HepG2 (cell line): ENCODE data around the gene IL22. TPM values are rescaled to one million over a fixed set of nuclear protein-coding genes. Genes with fewer than 3 reads are reported as not detected.

Experiments
- ATAC-seq: fragments of 200-7000 bp; cut with Tn5 transposase; 3 replicates; pipeline ENCODE4 v1.9.1; 2020; ENCODE audit warnings: mild to moderate bottlenecking, moderate library complexity
- BruUV-seq: library from RNA; stranded (reverse); fragments of 400-500 nt; replicated peaks from 2 replicates; lab custom pipeline; 2021; lab: Mats Ljungman, UMichigan
- CTCF ChIA-PET: fragments of 300-600 bp; formaldehyde crosslinking; extraction: SDS; loops from one replicate; lab custom pipeline; 2021; ENCODE audit warnings: low total read pairs, inconsistent platforms, low intra/inter-chr PET ratio; lab: Yijun Ruan, JAX
- POLR2A ChIA-PET: fragments of 350-600 bp; sonication (Branson Sonifier 250); formaldehyde crosslinking; loops from one replicate; lab custom pipeline; 2020; ENCODE audit warnings: antibody characterized with exemption, inconsistent platforms; lab: Yijun Ruan, JAX
- DNase-seq: peaks from one replicate; pipeline ENCODE4 v3.0.0-alpha.2; 2015; ENCODE audit warnings: low spot score
- FAIRE-seq: peaks from 3 replicates; lab custom pipeline; 2011; peaks lifted over from hg19 to GRCh38; lab: Jason Lieb, UNC
- H2AFZ ChIP-seq: one replicate; pipeline ENCODE4 v1.6.1; 2011; ENCODE audit warnings: low read length, inconsistent platforms
- H3K27ac ChIP-seq: fragments of 300-600 bp; 3 replicates; pipeline ENCODE4 v1.8.0; 2011; ENCODE audit warnings: mixed run types, mild to moderate bottlenecking, mixed read lengths, low read length, inconsistent platforms; ENCODE audit not compliant: insufficient read depth; ENCODE audit errors: extremely low read length
- H3K27me3 ChIP-seq, 2 experiments: fragments of 200-600 bp in 1 of 2; 2 replicates in 1 of 2; 3 replicates in 1 of 2; pipeline versions ENCODE4 v1.6.0 to v1.8.0; 2011; ENCODE audit warnings: low read length in 2 of 2, mild to moderate bottlenecking in 2 of 2, moderate library complexity in 2 of 2, inconsistent platforms in 1 of 2; ENCODE audit not compliant: insufficient read depth in 2 of 2, control insufficient read depth in 1 of 2
- H3K36me3 ChIP-seq, 2 experiments: fragments of 200-600 bp in 1 of 2; replicated peaks in 1 of 2; 2 replicates in 1 of 2; 3 replicates in 1 of 2; pipeline versions ENCODE4 v1.5.1 to v1.8.0; 2011; ENCODE audit warnings: low read length in 2 of 2, inconsistent platforms in 1 of 2; ENCODE audit not compliant: insufficient read depth in 2 of 2, control insufficient read depth in 1 of 2
- H3K4me1 ChIP-seq: 2 replicates; pipeline ENCODE4 v1.5.1; 2012; ENCODE audit warnings: low read length, inconsistent platforms; ENCODE audit not compliant: insufficient read depth
- H3K4me2 ChIP-seq: 2 replicates; pipeline ENCODE4 v1.6.0; 2011; ENCODE audit warnings: low read depth, low read length, inconsistent platforms
- H3K4me3 ChIP-seq, 3 experiments: fragments of 200-600 bp in 1 of 3; sonication (generic), shearing (Covaris generic) in 1 of 3; replicated peaks in 1 of 3; 2 replicates each; pipeline ENCODE4 v1.5.1; 2011 to 2016; ENCODE audit warnings: low read length in 3 of 3, inconsistent platforms in 2 of 3, low read depth in 2 of 3, mild to moderate bottlenecking in 2 of 3, control low read depth in 1 of 3, mixed read lengths in 1 of 3; ENCODE audit not compliant: insufficient read depth in 1 of 3
- H3K79me2 ChIP-seq: one replicate; pipeline ENCODE4 v1.6.1; 2011; ENCODE audit warnings: low read length, inconsistent platforms; ENCODE audit not compliant: insufficient read depth
- H3K9ac ChIP-seq: 2 replicates; pipeline ENCODE4 v1.6.0; 2011; ENCODE audit warnings: mild to moderate bottlenecking, low read depth, low read length, inconsistent platforms; ENCODE audit not compliant: insufficient read depth
- H3K9me3 ChIP-seq: 2 replicates; pipeline ENCODE4 v1.5.1; 2012; ENCODE audit warnings: mild to moderate bottlenecking, low read length
- H4K20me1 ChIP-seq: 2 replicates; pipeline ENCODE4 v1.6.0; 2011; ENCODE audit warnings: inconsistent platforms, mild to moderate bottlenecking, low read length, moderate library complexity; ENCODE audit not compliant: insufficient read depth
- CENPBD1 ChIP-seq: sonication (generic); formaldehyde crosslinking; IDR thresholded peaks from 2 replicates; pipeline ENCODE4 v1.8.0; 2022; ENCODE audit warnings: missing genetic modification reagents, low read depth, mild to moderate bottlenecking, borderline replicate concordance
- CSRNP1 ChIP-seq: sonication (generic); formaldehyde crosslinking; IDR thresholded peaks from 2 replicates; pipeline ENCODE4 v1.8.1; 2023; ENCODE audit warnings: mild to moderate bottlenecking, missing genetic modification reagents
- HBP1 ChIP-seq: IDR thresholded peaks from 2 replicates; pipeline ENCODE4 v1.6.1; 2016; ENCODE audit warnings: low read depth, control low read depth
- KLF11 ChIP-seq: IDR thresholded peaks from 2 replicates; pipeline ENCODE4 v1.6.1; 2016; ENCODE audit warnings: missing compliant biosample characterization
- PCBP1 ChIP-seq: fragments of 200-400 bp; formaldehyde crosslinking; IDR thresholded peaks from 2 replicates; pipeline ENCODE4 v1.6.1; 2017; ENCODE audit warnings: mild to moderate bottlenecking, low read depth, low read length, borderline replicate concordance
- RBM22 ChIP-seq: fragments of 200-400 bp; formaldehyde crosslinking; optimal IDR thresholded peaks from 2 replicates; pipeline ENCODE3; 2017; ENCODE audit warnings: mild to moderate bottlenecking, low read length, moderate library complexity
- SMYD3 ChIP-seq: sonication (generic); formaldehyde crosslinking; IDR thresholded peaks from 2 replicates; pipeline ENCODE4 v1.8.1; 2023; ENCODE audit warnings: mild to moderate bottlenecking, missing genetic modification reagents
- TBX3 ChIP-seq: fragments of 450-650 bp; IDR thresholded peaks from 2 replicates; pipeline ENCODE4 v1.6.1; 2017; ENCODE audit warnings: antibody characterized with exemption, mild to moderate bottlenecking, inconsistent platforms, borderline replicate concordance
- ZBTB25 ChIP-seq: IDR thresholded peaks from 2 replicates; pipeline ENCODE4 v1.6.1; 2018; ENCODE audit warnings: missing genetic modification reagents
- ZBTB3 ChIP-seq: sonication (generic); formaldehyde crosslinking; IDR thresholded peaks from 2 replicates; pipeline ENCODE4 v1.4.0; 2020; ENCODE audit warnings: low read depth, mild to moderate bottlenecking, moderate library complexity, missing genetic modification reagents, borderline replicate concordance
- ZBTB7B ChIP-seq: sonication (generic); formaldehyde crosslinking; IDR thresholded peaks from 2 replicates; pipeline ENCODE4 v1.4.0; 2020; ENCODE audit warnings: missing genetic modification reagents
- ZFP36L2 ChIP-seq: sonication (generic); formaldehyde crosslinking; IDR thresholded peaks from 2 replicates; pipeline ENCODE4 v1.4.0; 2020; ENCODE audit warnings: missing genetic modification reagents
- ZFX ChIP-seq: sonication (generic); formaldehyde crosslinking; IDR thresholded peaks from 2 replicates; pipeline ENCODE4 v1.4.0; 2020; ENCODE audit warnings: mild to moderate bottlenecking, low read depth, missing genetic modification reagents, moderate library complexity
- ZNF296 ChIP-seq: sonication (generic); formaldehyde crosslinking; conservative IDR thresholded peaks from 2 replicates; pipeline ENCODE4 v1.5.0; 2020; ENCODE audit warnings: mild to moderate bottlenecking, missing genetic modification reagents
- ZNF75D ChIP-seq: sonication (generic); formaldehyde crosslinking; IDR thresholded peaks from 2 replicates; pipeline ENCODE4 v1.8.1; 2023; ENCODE audit warnings: missing genetic modification reagents, mild to moderate bottlenecking, borderline replicate concordance
- ZUFSP ChIP-seq: sonication (generic); formaldehyde crosslinking; IDR thresholded peaks from 2 replicates; pipeline ENCODE4 v1.9.0; 2021; ENCODE audit warnings: missing genetic modification reagents, mild to moderate bottlenecking, borderline replicate concordance
- WGBS: methylation state at CpG from one replicate; pipeline ENCODE4 v1.1.6; 2017; ENCODE audit warnings: low lambda C conversion rate; 5-methylcytosine and 5-hydroxymethylcytosine counted together
- in situ Hi-C: cut with HindIII; loops from 2 replicates; pipeline ENCODE4 v1.10.0; 2017; ENCODE audit warnings: low pct_unique_long_range_greater_than_20kb; ENCODE audit not compliant: extremely low pct_ligation_motif_present
- intact Hi-C: fragments of 100-400 bp; cut with micrococcal nuclease; formaldehyde crosslinking; loops from one replicate; pipeline ENCODE4 v1.10.0; 2022; ENCODE audit not compliant: unreplicated experiment
- polyA plus RNA-seq, 8 experiments: library from polyadenylated mRNA; depleted of rRNA in 3 of 8; stranded (reverse) in 7 of 8; unstranded in 1 of 8; fragments of >200 nt; fragmentation: Illumina TruSeq in 4 of 8; extraction: Trizol in 4 of 8; gene quantifications; 2 replicates each; pipeline versions ENCODE4 v1.2.1 to v1.2.3, GENCODE V29; 2011 to 2016; ENCODE audit warnings: low read depth in 4 of 8, missing spikeins in 1 of 8, mixed read lengths in 1 of 8; ENCODE audit not compliant: insufficient read depth in 1 of 8
- total RNA-seq, 5 experiments: library from RNA; depleted of rRNA; stranded (reverse); fragments of >200 nt; fragmentation: Illumina TruSeq; extraction: Trizol; gene quantifications; 2 replicates each; pipeline ENCODE4 v1.2.3, GENCODE V29; 2016; ENCODE audit warnings: low read depth in 1 of 5

IL22 gene
- total and polyA plus RNA-seq, 2 of the 13 experiments (the other 11 are each of a cell fraction or from before 2014, with no cell fraction given), result not detected

GRCh38 chr12:68231691-68232090, 21.7 kb downstream of the IL22 start:
- no peak for TF ChIP-seq ZBTB3 (CRISPR knock-in tag)
- no peak for TF ChIP-seq ZNF296 (CRISPR knock-in tag)
- TF ChIP-seq HBP1 (CRISPR knock-in tag), result no peak
- no peak for TF ChIP-seq ZBTB7B (CRISPR knock-in tag)
- TF ChIP-seq ZUFSP (CRISPR knock-in tag), result no peak
- TF ChIP-seq KLF11 (CRISPR knock-in tag), result no peak
- no peak for TF ChIP-seq PCBP1
- no peak for TF ChIP-seq RBM22
- TF ChIP-seq SMYD3 (CRISPR knock-in tag), result no peak
- TF ChIP-seq ZFX, result no peak
- no peak for TF ChIP-seq ZNF75D (CRISPR knock-in tag)
- TF ChIP-seq CSRNP1 (CRISPR knock-in tag), result no peak
- TF ChIP-seq CENPBD1 (CRISPR knock-in tag), result no peak
- no peak for TF ChIP-seq ZBTB25 (CRISPR knock-in tag)
- TF ChIP-seq ZFP36L2, result no peak
- no peak for TF ChIP-seq TBX3
- Histone ChIP-seq H2AFZ (no peak overlapping the region), H3K4me2 (no peak overlapping the region), H3K9ac (no peak overlapping the region), H3K27me3 (peaks cover 0 to 17% of the 10 kb centered on the region in 2 experiments; a peak in 2 of 5 replicates), H3K4me1 (no peaks in the 10 kb centered on the region), H3K27ac (no peak overlapping the region), H3K79me2 (no peaks in the 10 kb centered on the region), H3K9me3 (no peaks in the 10 kb centered on the region), H4K20me1 (no peaks in the 10 kb centered on the region), H3K36me3 (no peaks in the 10 kb centered on the region), H3K4me3 (no peak overlapping the region)
- FAIRE-seq (no peak), DNase-seq (no peak), ATAC-seq (no peak)
- CTCF ChIA-PET, result no interaction called here
- POLR2A ChIA-PET, result no interaction called here
- WGBS, result under 1% methylated on average over 3 of the region's 3 CpGs
- BruUV-seq, result no TSS peak
- in situ Hi-C loops, result no loop called here
- intact Hi-C loops, result no loop called here
